ENCODE measurements around the gene IL22RA2.

The IL22RA2 gene

GRCh38 chr6:137200288-137200687 is 26.8 kb upstream of the IL22RA2 start:
- H3K4me3 ChIP-seq (ENCODE audit: control insufficient read depth, low read depth, low read length), result no peak overlapping the region
- no peak for TF ChIP-seq CTCF (IDR thresholded peaks at IDR 0.05; ENCODE audit: control insufficient read depth, insufficient read depth, low read depth, low read length, missing control alignments)
- no peak for DNase-seq (ENCODE audit: low read depth)

DNA sequence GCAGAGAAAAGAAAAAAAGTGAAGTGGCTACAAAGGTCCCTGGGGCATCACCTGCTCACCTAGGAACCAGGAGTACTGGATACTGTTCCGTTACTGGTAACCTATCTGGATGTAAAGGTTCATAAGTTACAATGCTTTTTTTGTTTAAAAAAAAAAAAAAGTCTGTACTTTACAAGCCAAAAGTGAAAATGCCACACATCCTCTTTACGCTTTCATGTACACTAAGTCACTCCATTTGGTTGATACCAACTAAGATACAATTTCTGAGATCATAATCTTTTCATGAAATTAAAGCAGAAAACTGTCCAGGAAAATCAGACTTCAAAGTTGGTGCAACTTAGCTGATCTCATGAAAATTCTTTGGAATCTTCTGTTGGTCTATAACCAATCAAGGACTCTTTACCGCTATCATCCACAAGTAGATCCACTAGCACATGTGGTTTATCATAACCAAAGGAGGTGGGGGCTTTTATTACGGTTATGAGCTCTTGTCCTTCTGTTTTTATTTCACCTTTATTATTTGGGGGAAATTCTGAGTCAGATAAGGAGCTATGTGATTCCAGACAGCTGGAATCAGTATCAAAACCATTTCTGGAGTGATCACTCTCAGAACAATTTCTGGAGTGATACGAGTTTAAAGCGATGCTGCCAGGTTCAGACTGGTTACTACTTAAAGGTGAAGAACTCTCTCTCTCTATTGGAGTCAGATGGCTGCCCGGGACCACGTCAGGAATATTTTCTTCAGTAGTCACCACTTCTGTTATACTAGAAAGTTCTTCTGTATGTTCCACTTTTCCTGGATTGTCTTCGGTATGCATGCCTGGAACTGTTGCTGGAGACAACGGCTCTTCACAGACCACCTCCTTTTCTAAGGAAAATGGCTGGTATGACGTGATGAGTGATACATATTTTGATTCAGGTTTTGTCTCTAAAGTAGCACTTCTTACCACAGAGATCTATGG is 24.5 kb upstream of the IL22RA2 start:
- no peak overlapping the region for H3K4me3 ChIP-seq (ENCODE audit: control insufficient read depth, low read depth, low read length)
- TF ChIP-seq CTCF (IDR thresholded peaks at IDR 0.05; ENCODE audit: control insufficient read depth, insufficient read depth, low read depth, low read length, missing control alignments), result no peak
- DNase-seq (ENCODE audit: low read depth), result no peak

DNA sequence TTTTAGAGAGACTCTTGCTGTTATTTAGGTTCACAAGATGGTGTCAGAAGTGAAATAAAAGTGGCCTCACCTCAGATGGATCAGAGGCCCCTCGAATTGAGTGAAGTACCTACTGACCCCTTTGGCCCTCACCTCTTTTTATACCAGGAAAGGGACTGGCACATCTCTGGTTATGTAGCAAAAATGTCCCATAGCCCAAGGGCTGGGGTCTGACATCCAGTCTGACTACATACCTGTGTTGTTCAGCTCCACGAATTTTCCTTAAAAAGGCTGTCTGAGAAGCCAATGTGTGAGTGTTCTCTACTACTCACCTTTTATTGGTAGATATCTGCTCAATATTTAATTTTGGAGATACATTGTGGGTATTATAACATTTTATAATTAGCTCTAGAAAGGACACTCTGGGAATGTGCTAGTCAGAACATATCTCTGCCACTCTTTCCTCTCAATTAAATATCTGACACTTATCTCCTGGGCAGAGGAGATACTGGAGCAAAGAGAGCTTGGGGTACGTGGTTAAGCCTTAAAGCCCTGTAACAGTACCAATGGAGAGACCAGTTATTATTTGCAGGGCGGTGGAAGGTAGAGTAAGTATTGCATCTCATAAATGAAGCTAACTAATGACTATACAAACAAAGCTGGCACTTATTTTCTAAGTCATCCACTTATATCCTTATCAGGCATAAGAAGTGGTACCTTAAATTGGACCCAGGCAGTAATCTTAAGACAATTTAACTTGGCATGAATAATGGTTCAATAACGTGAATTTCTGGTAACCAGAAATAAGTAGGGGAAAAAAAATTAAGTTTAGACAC is 20.0 kb upstream of the IL22RA2 start:
- TF ChIP-seq CTCF (IDR thresholded peaks at IDR 0.05; ENCODE audit: control insufficient read depth, insufficient read depth, low read depth, low read length, missing control alignments), result no peak
- H3K4me3 ChIP-seq (ENCODE audit: control insufficient read depth, low read depth, low read length), result no peak overlapping the region
- DNase-seq (ENCODE audit: low read depth), result no peak

- no peak for TF ChIP-seq CTCF (IDR thresholded peaks at IDR 0.05; ENCODE audit: control insufficient read depth, insufficient read depth, low read depth, low read length, missing control alignments)
- no peak for DNase-seq (ENCODE audit: low read depth)
Observed at GRCh38 chr6:137192821-137193220, 19.4 kb upstream of the IL22RA2 start.

DNA sequence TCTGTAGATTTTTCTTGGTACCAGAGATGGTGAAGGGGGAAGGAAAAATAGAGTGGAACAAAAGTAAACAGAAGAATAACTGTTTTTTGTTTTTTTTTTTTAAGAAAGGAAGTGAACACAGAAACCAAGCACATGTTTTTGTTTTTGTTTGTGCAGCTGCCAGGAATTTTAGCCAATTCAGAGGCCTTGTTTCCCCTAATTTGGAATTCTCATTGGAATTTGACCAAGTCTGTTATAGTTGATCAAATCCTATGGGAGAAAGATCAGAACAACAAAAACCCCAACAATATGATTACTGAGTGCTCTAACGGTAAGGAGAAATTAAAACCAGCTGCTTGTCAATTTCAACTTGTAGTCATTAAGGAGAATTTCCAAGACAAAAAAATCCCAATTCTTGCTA is 18.2 kb upstream of the IL22RA2 start:
- DNase-seq (ENCODE audit: low read depth), result no peak
- no peak overlapping the region for H3K4me3 ChIP-seq (ENCODE audit: control insufficient read depth, low read depth, low read length)
- TF ChIP-seq CTCF (IDR thresholded peaks at IDR 0.05; ENCODE audit: control insufficient read depth, insufficient read depth, low read depth, low read length, missing control alignments), result no peak

More at GRCh38 chr6:137192821-137193220, 19.4 kb upstream of the IL22RA2 start:
- no peak overlapping the region for H3K4me3 ChIP-seq (ENCODE audit: control insufficient read depth, low read depth, low read length)

GRCh38 chr6:137191236-137191635 is 17.8 kb upstream of the IL22RA2 start:
- no peak for DNase-seq (ENCODE audit: low read depth)
- TF ChIP-seq CTCF (IDR thresholded peaks at IDR 0.05; ENCODE audit: control insufficient read depth, insufficient read depth, low read depth, low read length, missing control alignments), result no peak
- no peak overlapping the region for H3K4me3 ChIP-seq (ENCODE audit: control insufficient read depth, low read depth, low read length)
